Endothelial cell of umbilical vein (primary cell): ENCODE data around the gene ELANE. TPM values are rescaled to one million over a fixed set of nuclear protein-coding genes. Genes with fewer than 3 reads are reported as not detected.

Source experiments
- BruUV-seq: library from RNA; stranded (reverse); fragments of 400-500 nt; replicated peaks from 2 replicates; lab custom pipeline; 2021; lab: Mats Ljungman, UMichigan
- CTCF ChIA-PET: fragments of 300-600, 350-600 bp; sonication (Branson Sonifier 250); formaldehyde crosslinking; loops from one replicate; lab custom pipeline; 2021; ENCODE audit warnings: antibody characterized with exemption, inconsistent platforms; lab: Charles Lee
- POLR2A ChIA-PET: fragments of 300-600, 350-600 bp; sonication (Branson Sonifier 250); formaldehyde crosslinking; loops from one replicate; lab custom pipeline; 2021; ENCODE audit warnings: antibody characterized with exemption, inconsistent platforms; lab: Charles Lee
- DNase-seq: peaks from one replicate; pipeline ENCODE4 v3.0.0-alpha.2; 2011; ENCODE audit warnings: low read depth, low spot score
- FAIRE-seq: peaks from 2 replicates; lab custom pipeline; 2011; peaks lifted over from hg19 to GRCh38; lab: Jason Lieb, UNC
- H2AFZ ChIP-seq: 2 replicates; pipeline ENCODE4 v1.6.0; 2012; ENCODE audit warnings: low read depth, low read length, control low read depth, inconsistent platforms
- H3K27ac ChIP-seq: 2 replicates; pipeline ENCODE4 v1.5.1; 2011; ENCODE audit warnings: low read depth, mild to moderate bottlenecking, control low read depth, low read length, moderate library complexity; ENCODE audit not compliant: insufficient read depth
- H3K27me3 ChIP-seq, 2 experiments: 2 replicates each; pipeline versions ENCODE4 v1.6.0 to v1.6.1; 2011; ENCODE audit warnings: low read length in 2 of 2, mixed read lengths in 1 of 2; ENCODE audit not compliant: control insufficient read depth in 2 of 2, insufficient read depth in 2 of 2
- H3K36me3 ChIP-seq, 2 experiments: 2 replicates in 1 of 2; 3 replicates in 1 of 2; pipeline ENCODE4 v1.5.1; 2011; ENCODE audit warnings: low read length in 2 of 2, mild to moderate bottlenecking in 1 of 2, moderate library complexity in 1 of 2; ENCODE audit not compliant: control insufficient read depth in 2 of 2, insufficient read depth in 2 of 2; ENCODE audit errors: extremely low read depth in 1 of 2
- H3K4me1 ChIP-seq: 3 replicates; pipeline ENCODE4 v1.5.1; 2011; ENCODE audit warnings: mild to moderate bottlenecking, low read length; ENCODE audit not compliant: control insufficient read depth, insufficient read depth; ENCODE audit errors: extremely low read depth
- H3K4me2 ChIP-seq: 2 replicates; pipeline ENCODE4 v1.6.1; 2011; ENCODE audit warnings: low read length, control low read depth, mixed read lengths; ENCODE audit not compliant: insufficient read depth
- H3K4me3 ChIP-seq, 3 experiments: fragments of 200-600 bp in 1 of 3; sonication (generic), shearing (Covaris generic) in 1 of 3; replicated peaks in 1 of 3; 2 replicates each; pipeline ENCODE4 v1.5.1; 2011 to 2016; ENCODE audit warnings: control low read depth in 3 of 3, low read length in 3 of 3, mild to moderate bottlenecking in 2 of 3, inconsistent platforms in 1 of 3, low read depth in 1 of 3, moderate library complexity in 1 of 3; ENCODE audit not compliant: insufficient read depth in 1 of 3
- H3K79me2 ChIP-seq: 2 replicates; pipeline ENCODE4 v1.6.0; 2012; ENCODE audit warnings: low read length, inconsistent platforms; ENCODE audit not compliant: control insufficient read depth, insufficient read depth
- H3K9ac ChIP-seq: replicated peaks from 2 replicates; pipeline ENCODE3; 2011; ENCODE audit warnings: low read length, control low read depth; ENCODE audit not compliant: insufficient read depth; ENCODE audit errors: extremely low read depth
- H3K9me1 ChIP-seq: replicated peaks from 3 replicates; pipeline ENCODE4 v1.6.0; 2011; ENCODE audit warnings: mild to moderate bottlenecking, low read length; ENCODE audit not compliant: control insufficient read depth, insufficient read depth; ENCODE audit errors: extremely low read depth
- H3K9me3 ChIP-seq: replicated peaks from 2 replicates; pipeline ENCODE4 v1.5.1; 2012; ENCODE audit warnings: low read length, inconsistent platforms; ENCODE audit not compliant: control insufficient read depth, insufficient read depth
- H4K20me1 ChIP-seq: replicated peaks from 2 replicates; pipeline ENCODE3; 2011; ENCODE audit warnings: mild to moderate bottlenecking, low read length; ENCODE audit not compliant: control insufficient read depth, insufficient read depth; ENCODE audit errors: extremely low read depth
- CTCF ChIP-seq, 2 donors: IDR thresholded peaks; 1 replicate in 1 of 2; 2 replicates in 1 of 2; pipeline ENCODE4 v1.5.1; 2011; ENCODE audit warnings: low read length in 2 of 2, mild to moderate bottlenecking in 2 of 2, moderate library complexity in 2 of 2, control low read depth in 1 of 2, inconsistent platforms in 1 of 2, low read depth in 1 of 2; ENCODE audit not compliant: insufficient read depth in 1 of 2; ENCODE audit errors: extremely low read depth in 1 of 2
- EZH2 ChIP-seq: IDR thresholded peaks from 2 replicates; pipeline ENCODE4 v1.6.1; 2012; ENCODE audit warnings: borderline replicate concordance, low read depth, mild to moderate bottlenecking, moderate library complexity, low read length, inconsistent platforms; ENCODE audit not compliant: severe bottlenecking
- FOS ChIP-seq: IDR thresholded peaks from 2 replicates; pipeline ENCODE4 v1.6.1; 2011; ENCODE audit warnings: mild to moderate bottlenecking, low read length, moderate library complexity, borderline replicate concordance; ENCODE audit not compliant: insufficient read depth
- JUN ChIP-seq: IDR thresholded peaks from 2 replicates; pipeline ENCODE4 v1.6.1; 2011; ENCODE audit warnings: borderline replicate concordance, low read depth; ENCODE audit not compliant: insufficient read length, insufficient read depth
- MAX ChIP-seq: IDR thresholded peaks from 2 replicates; pipeline ENCODE4 v1.6.1; 2011; ENCODE audit not compliant: insufficient read depth, insufficient read length
- MYC ChIP-seq: IDR thresholded peaks from one replicate; pipeline ENCODE4 v1.6.1; 2011; ENCODE audit warnings: mild to moderate bottlenecking, low read depth, low read length
- POLR2A ChIP-seq: IDR thresholded peaks from 2 replicates; pipeline ENCODE4 v1.6.1; 2012; ENCODE audit warnings: low read depth, mild to moderate bottlenecking, control low read depth, low read length
- POLR2AphosphoS5 ChIP-seq: IDR thresholded peaks from 2 replicates; pipeline ENCODE4 v1.6.1; 2012; ENCODE audit warnings: low read depth, mild to moderate bottlenecking, control low read depth, low read length, moderate library complexity; ENCODE audit not compliant: insufficient read depth
- dilution Hi-C: fragments of 300-500 bp; cut with MboI; formaldehyde crosslinking; loops from one replicate; pipeline ENCODE4 v1.15.0; 2019; ENCODE audit warnings: low sequenced_read_pairs; ENCODE audit not compliant: extremely low pct_ligation_motif_present
- intact Hi-C: fragments of 100-400 bp; cut with micrococcal nuclease; formaldehyde crosslinking; loops from one replicate; pipeline ENCODE4 v1.10.0; 2022
- polyA plus RNA-seq, 4 experiments: library from polyadenylated mRNA; depleted of rRNA in 3 of 4; stranded (reverse) in 3 of 4; unstranded in 1 of 4; fragments of >200 nt; gene quantifications; 2 replicates each; pipeline versions ENCODE4 v1.2.1 to v1.2.3, GENCODE V29; 2011 to 2012; ENCODE audit warnings: missing spikeins in 1 of 4
- total RNA-seq: library from RNA; stranded (reverse); gene quantifications from 2 replicates; pipeline ENCODE4 v1.2.3, GENCODE V29; 2021

ELANE gene
- total and polyA plus RNA-seq, 2 donors (not counting 3 experiments of a cell fraction or from before 2014, with no cell fraction given) = not detected

- H3K27ac ChIP-seq = peak within 1 kb of the TSS; percentile 64
- peaks cover 2 to 17% of the 10 kb centered on the region in 2 experiments for H3K36me3 ChIP-seq
- peak; percentile 90 for FAIRE-seq
- peak within 1 kb of the TSS; percentile 41 for H3K4me2 ChIP-seq
- H3K9me3 ChIP-seq = no peaks in the 10 kb centered on the region
- TSS peak; percentile 100 for BruUV-seq
- no peaks in the 10 kb centered on the region for H3K9me1 ChIP-seq
- ChIA-PET POLR2A (interaction anchor here (0.6 to 0.9 kb wide), 2 partner anchors 241 to 376 kb away, joined by 4 to 5 read pairs; partner anchors contain the start of gene CIRBP), CTCF (interaction anchor here (1.0 to 1.6 kb wide), 4 partner anchors 9 to 30 kb away, joined by 3 to 7 read pairs (median 4); no protein-coding TSS in a partner anchor)
- no peaks in the 10 kb centered on the region for H3K27me3 ChIP-seq
- H3K4me3 ChIP-seq = peak within 1 kb of the TSS; percentile 54 to 91 (median 66)
- peak; percentile 46 for TF ChIP-seq POLR2A
- no peak for TF ChIP-seq MAX
- no peak for TF ChIP-seq FOS
- peak; percentile 70 for TF ChIP-seq POLR2AphosphoS5
- H3K9ac ChIP-seq = peak within 1 kb of the TSS; percentile 59
- intact Hi-C loops (loop anchor here (2.0 kb wide), 1 partner anchor 20 kb away; the partner anchor contains the start of gene R3HDM4), dilution Hi-C loops (no loop called here)
- H3K79me2 ChIP-seq = peaks cover 5% of the 10 kb centered on the region
- H3K4me1 ChIP-seq = no peaks in the 10 kb centered on the region
- DNase-seq = peak; percentile 95
- H4K20me1 ChIP-seq = no peaks in the 10 kb centered on the region
- H2AFZ ChIP-seq = peak within 1 kb of the TSS; percentile 78
These were observed 41.0 kb downstream of the ELANE start, which contains the start of the genes MED16 and RNU6-9 for GRCh38 chr19:892894-893689. Gene MED16, minus strand, starts transcription at chr19:893187. Its CDS starts 2,056 bp downstream, at chr19:891131. Gene RNU6-9, plus strand, starts transcription at chr19:893484.

- Histone ChIP-seq H3K4me2 (no peak overlapping the region), H3K4me1 (no peaks in the 10 kb centered on the region), H3K27ac (no peak overlapping the region), H3K36me3 (peaks cover 0 to 11% of the 10 kb centered on the region in 2 experiments), H3K9me1 (no peaks in the 10 kb centered on the region), H2AFZ (no peak overlapping the region), H3K27me3 (no peaks in the 10 kb centered on the region), H3K79me2 (peaks cover 5% of the 10 kb centered on the region), H3K9ac (no peak overlapping the region), H3K4me3 (no peak overlapping the region), H4K20me1 (no peaks in the 10 kb centered on the region), H3K9me3 (no peaks in the 10 kb centered on the region)
- ChIA-PET CTCF (interaction anchor here (1.5 kb wide), 1 partner anchor 18 kb away, joined by 4 read pairs; no protein-coding TSS in a partner anchor), POLR2A (no interaction called here)
- BruUV-seq = no TSS peak
- no peak for DNase-seq
- FAIRE-seq = no peak
- no peak for TF ChIP-seq CTCF (IDR thresholded peaks at IDR 0.05; ENCODE audit: extremely low read depth in 1 of 2, insufficient read depth in 1 of 2, low read depth in 1 of 2, low read length in 2 of 2)
- TF ChIP-seq MYC = no peak
- TF ChIP-seq MAX = no peak
- TF ChIP-seq JUN = no peak
- TF ChIP-seq POLR2A = no peak
- no peak for TF ChIP-seq EZH2
- intact Hi-C loops (no loop called here), dilution Hi-C loops (no loop called here)
These were observed 44.3 kb downstream of the ELANE start for GRCh38 chr19:896434-896833.
